CD4-positive, alpha-beta memory T cell (primary cell): Measurements from ENCODE around the gene FAM90A26. TPM values are rescaled to one million over a fixed set of nuclear protein-coding genes. Genes with fewer than 3 reads are reported as not detected.
A peak's percentile ranks its signal among the peaks of the same experiment; 100 is the strongest.
"Not testable (repeated sequence)": the region's sequence is repeated elsewhere in the genome, so short reads cannot be mapped to it uniquely, and the experiment has no call there.

Source experiments
- CTCF ChIA-PET: fragments of 350-600 bp; sonication (Branson Sonifier 250); formaldehyde crosslinking; loops from one replicate; lab custom pipeline; 2021; ENCODE audit warnings: inconsistent platforms; ENCODE audit not compliant: partially characterized antibody; lab: Charles Lee
- POLR2A ChIA-PET: fragments of 350-600 bp; sonication (Branson Sonifier 250); formaldehyde crosslinking; loops from one replicate; lab custom pipeline; 2021; ENCODE audit not compliant: partially characterized antibody; lab: Charles Lee
- DNase-seq, 5 donors: peaks; one replicate each; pipeline versions ENCODE4 v3.0.0 to v3.0.0-alpha.2; 2020 to 2022; ENCODE audit warnings: mixed read lengths in 1 of 5
- H3K27ac ChIP-seq: one replicate; pipeline ENCODE4 v1.7.0; 2013; ENCODE audit warnings: low read depth, low read length
- H3K27me3 ChIP-seq: 2 replicates; pipeline ENCODE4 v1.7.0; 2013; ENCODE audit warnings: mild to moderate bottlenecking, low read length, moderate library complexity; ENCODE audit not compliant: insufficient read depth
- H3K36me3 ChIP-seq: 2 replicates; pipeline ENCODE4 v1.7.0; 2013; ENCODE audit warnings: mild to moderate bottlenecking, low read length, moderate library complexity; ENCODE audit not compliant: insufficient read depth
- H3K4me1 ChIP-seq: 2 replicates; pipeline ENCODE4 v1.7.0; 2013; ENCODE audit warnings: mild to moderate bottlenecking, low read length, moderate library complexity; ENCODE audit not compliant: insufficient read depth
- H3K4me3 ChIP-seq, 2 donors: one replicate each; pipeline ENCODE4 v1.7.0; 2013; ENCODE audit warnings: low read length in 2 of 2, mild to moderate bottlenecking in 1 of 2
- H3K9me3 ChIP-seq, 2 donors: one replicate each; pipeline ENCODE4 v1.7.0; 2013; ENCODE audit warnings: low read length in 2 of 2, control low read depth in 1 of 2; ENCODE audit not compliant: control insufficient read depth in 1 of 2
- H3K27ac Mint-ChIP-seq, 7 donors: one replicate each; pipeline ENCODE4 v1.8.0; 2020 to 2021; ENCODE audit warnings: mixed read lengths in 7 of 7, mild to moderate bottlenecking in 6 of 7, inconsistent platforms in 3 of 7, moderate library complexity in 3 of 7
- H3K27me3 Mint-ChIP-seq, 2 donors: one replicate each; pipeline ENCODE4 v1.8.0; 2020 to 2021; ENCODE audit warnings: mixed read lengths in 2 of 2
- H3K36me3 Mint-ChIP-seq, 2 donors: one replicate each; pipeline ENCODE4 v1.8.0; 2020 to 2021; ENCODE audit warnings: mixed read lengths in 2 of 2, inconsistent platforms in 1 of 2, mild to moderate bottlenecking in 1 of 2
- H3K4me1 Mint-ChIP-seq, 4 donors: one replicate each; pipeline ENCODE4 v1.8.0; 2020 to 2021; ENCODE audit warnings: mixed read lengths in 4 of 4, mild to moderate bottlenecking in 1 of 4
- H3K4me3 Mint-ChIP-seq, 8 donors: one replicate each; pipeline ENCODE4 v1.8.0; 2020 to 2021; ENCODE audit warnings: mixed read lengths in 8 of 8, mild to moderate bottlenecking in 7 of 8, moderate library complexity in 6 of 8, inconsistent platforms in 3 of 8
- H3K9me3 Mint-ChIP-seq, 8 donors: one replicate each; pipeline ENCODE4 v1.8.0; 2020 to 2021; ENCODE audit warnings: mixed read lengths in 8 of 8, mild to moderate bottlenecking in 5 of 8, inconsistent platforms in 3 of 8, moderate library complexity in 1 of 8
- intact Hi-C: fragments of 100-400 bp; cut with micrococcal nuclease; formaldehyde crosslinking; loops from one replicate; pipeline ENCODE4 v1.15.1; 2023
- polyA plus RNA-seq, 2 donors: library from polyadenylated mRNA; unstranded; fragments of 300-500 nt; fragmentation: Illumina TruSeq; gene quantifications; one replicate each; pipeline ENCODE4 v1.2.3, GENCODE V29; 2021
- total RNA-seq, 2 experiments: library from RNA; stranded (reverse); gene quantifications; one replicate each; pipeline ENCODE4 v1.2.3, GENCODE V29; 2021

Gene FAM90A26
- total RNA-seq (not detected), polyA plus RNA-seq (not detected)

- H3K9me3 Mint-ChIP-seq, DNase-seq, H3K4me3 ChIP-seq, H3K27ac Mint-ChIP-seq, H3K27me3 ChIP-seq, H3K4me1 Mint-ChIP-seq, H3K27me3 Mint-ChIP-seq, intact Hi-C loops, H3K36me3 ChIP-seq, POLR2A ChIA-PET, H3K4me1 ChIP-seq, H3K36me3 Mint-ChIP-seq, CTCF ChIA-PET, H3K9me3 ChIP-seq, H3K27ac ChIP-seq, H3K4me3 Mint-ChIP-seq: not testable (repeated sequence)
Measured at GRCh38 chr4:9169791-9170459, at the start of gene FAM90A26. FAM90A26 (plus strand) TSS chr4:9170409; CDS start chr4:9173173, 2,764 bp downstream.

GRCh38 chr4:9122711-9123110 lies 47.5 kb upstream of the FAM90A26 start:
- H3K27me3 ChIP-seq, H3K4me3 Mint-ChIP-seq, DNase-seq, H3K4me1 ChIP-seq, CTCF ChIA-PET, H3K9me3 Mint-ChIP-seq, H3K27ac ChIP-seq, H3K27me3 Mint-ChIP-seq, POLR2A ChIA-PET, intact Hi-C loops, H3K9me3 ChIP-seq, H3K27ac Mint-ChIP-seq, H3K4me3 ChIP-seq, H3K36me3 ChIP-seq, H3K36me3 Mint-ChIP-seq: not testable (repeated sequence)
- peaks cover 0 to 10% (median 3%) of the 10 kb centered on the region in 4 donors for H3K4me1 Mint-ChIP-seq

- H3K4me3 ChIP-seq, CTCF ChIA-PET, POLR2A ChIA-PET, H3K36me3 Mint-ChIP-seq, H3K9me3 ChIP-seq, H3K36me3 ChIP-seq, H3K9me3 Mint-ChIP-seq, H3K27ac Mint-ChIP-seq, H3K27ac ChIP-seq, H3K4me1 ChIP-seq, H3K27me3 Mint-ChIP-seq, H3K27me3 ChIP-seq, intact Hi-C loops: not testable (repeated sequence)
- H3K4me1 Mint-ChIP-seq = peaks cover 0 to 10% (median 3%) of the 10 kb centered on the region in 4 donors
- H3K4me3 Mint-ChIP-seq = peak overlapping the region in 3 of 8 donors; percentile 6 to 58 (median 7)
- peak in 4 of 5 donors; percentile 15 to 36 (median 32) for DNase-seq
Measured at GRCh38 chr4:9123572-9124007, 46.6 kb upstream of the FAM90A26 start.

- POLR2A ChIA-PET, H3K27me3 ChIP-seq, H3K9me3 Mint-ChIP-seq, H3K4me3 Mint-ChIP-seq, H3K27ac ChIP-seq, H3K36me3 ChIP-seq, H3K27ac Mint-ChIP-seq, CTCF ChIA-PET, intact Hi-C loops, H3K9me3 ChIP-seq, DNase-seq, H3K36me3 Mint-ChIP-seq, H3K4me1 ChIP-seq, H3K27me3 Mint-ChIP-seq, H3K4me3 ChIP-seq: not testable (repeated sequence)
- peaks cover 0 to 10% (median 3%) of the 10 kb centered on the region in 4 donors for H3K4me1 Mint-ChIP-seq
Measured at GRCh38 chr4:9125601-9126161, 44.5 kb upstream of the FAM90A26 start.

GRCh38 chr4:9131420-9131819 lies 38.8 kb upstream of the FAM90A26 start:
- H3K9me3 ChIP-seq, H3K36me3 ChIP-seq, H3K27ac Mint-ChIP-seq, H3K4me3 Mint-ChIP-seq, H3K27me3 ChIP-seq, DNase-seq, H3K4me3 ChIP-seq, H3K27me3 Mint-ChIP-seq, CTCF ChIA-PET, H3K4me1 Mint-ChIP-seq, H3K4me1 ChIP-seq, intact Hi-C loops, H3K27ac ChIP-seq, H3K9me3 Mint-ChIP-seq, H3K36me3 Mint-ChIP-seq, POLR2A ChIA-PET: not testable (repeated sequence)

- DNase-seq, H3K36me3 ChIP-seq, H3K36me3 Mint-ChIP-seq, POLR2A ChIA-PET, CTCF ChIA-PET, intact Hi-C loops, H3K27ac ChIP-seq, H3K27me3 ChIP-seq, H3K4me3 ChIP-seq, H3K9me3 Mint-ChIP-seq, H3K4me1 Mint-ChIP-seq, H3K4me3 Mint-ChIP-seq, H3K9me3 ChIP-seq, H3K27ac Mint-ChIP-seq, H3K4me1 ChIP-seq, H3K27me3 Mint-ChIP-seq: not testable (repeated sequence)
Measured at GRCh38 chr4:9132849-9133248, 37.4 kb upstream of the FAM90A26 start.

GRCh38 chr4:9134011-9134410 lies 36.2 kb upstream of the FAM90A26 start:
- H3K4me1 ChIP-seq, H3K27me3 ChIP-seq, H3K27ac Mint-ChIP-seq, POLR2A ChIA-PET, H3K4me3 Mint-ChIP-seq, H3K9me3 ChIP-seq, DNase-seq, H3K9me3 Mint-ChIP-seq, CTCF ChIA-PET, H3K36me3 ChIP-seq, H3K36me3 Mint-ChIP-seq, H3K4me3 ChIP-seq, H3K27me3 Mint-ChIP-seq, intact Hi-C loops, H3K4me1 Mint-ChIP-seq, H3K27ac ChIP-seq: not testable (repeated sequence)
